Neuron (in vitro differentiated cells): ENCODE measurements around the gene RABGGTA.
A peak's percentile ranks its signal among the peaks of the same experiment; 100 is the strongest.

Experiments
- H2AFZ ChIP-seq: one replicate; pipeline ENCODE4 v1.6.1; 2013; ENCODE audit warnings: low read depth, mild to moderate bottlenecking, inconsistent platforms, low read length, moderate library complexity
- H3K27me3 ChIP-seq: one replicate; pipeline ENCODE4 v1.6.1; 2013; ENCODE audit warnings: low read length; ENCODE audit not compliant: insufficient read depth
- H3K36me3 ChIP-seq: one replicate; pipeline ENCODE4 v1.6.1; 2013; ENCODE audit warnings: low read length; ENCODE audit not compliant: insufficient read depth
- H3K4me1 ChIP-seq: one replicate; pipeline ENCODE4 v1.6.1; 2013; ENCODE audit warnings: low read length; ENCODE audit not compliant: insufficient read depth
- H3K4me3 ChIP-seq: 2 replicates; pipeline ENCODE4 v1.5.1; 2013; ENCODE audit warnings: mild to moderate bottlenecking, low read length, moderate library complexity
- H3K9me3 ChIP-seq: one replicate; pipeline ENCODE4 v1.6.1; 2013; ENCODE audit warnings: low read length

RABGGTA gene

GRCh38 chr14:24280797-24281460 lies 9.5 kb upstream of the RABGGTA start:
- no peaks in the 10 kb centered on the region for H3K9me3 ChIP-seq
- no peak overlapping the region for H2AFZ ChIP-seq
- H3K4me1 ChIP-seq = no peaks in the 10 kb centered on the region
- H3K27me3 ChIP-seq = no peaks in the 10 kb centered on the region
- H3K4me3 ChIP-seq = no peak overlapping the region
- H3K36me3 ChIP-seq = no peaks in the 10 kb centered on the region

GRCh38 chr14:24279301-24280186 lies 8.1 kb upstream of the RABGGTA start:
- no peaks in the 10 kb centered on the region for H3K9me3 ChIP-seq
- H2AFZ ChIP-seq = no peak overlapping the region
- H3K4me3 ChIP-seq = no peak overlapping the region
- no peaks in the 10 kb centered on the region for H3K4me1 ChIP-seq
- no peaks in the 10 kb centered on the region for H3K36me3 ChIP-seq
- H3K27me3 ChIP-seq = no peaks in the 10 kb centered on the region

- Histone ChIP-seq H3K27me3 (no peaks in the 10 kb centered on the region), H3K9me3 (no peaks in the 10 kb centered on the region), H3K4me1 (no peaks in the 10 kb centered on the region), H3K36me3 (no peaks in the 10 kb centered on the region), H2AFZ (no peak overlapping the region), H3K4me3 (no peak overlapping the region)
Observed at GRCh38 chr14:24278424-24278823, 7.0 kb upstream of the RABGGTA start.

- no peaks in the 10 kb centered on the region for H3K36me3 ChIP-seq
- H3K4me1 ChIP-seq = no peaks in the 10 kb centered on the region
- H2AFZ ChIP-seq = no peak overlapping the region
- no peak overlapping the region for H3K4me3 ChIP-seq
- H3K9me3 ChIP-seq = no peaks in the 10 kb centered on the region
- no peaks in the 10 kb centered on the region for H3K27me3 ChIP-seq
Observed at GRCh38 chr14:24277606-24278321, 6.4 kb upstream of the RABGGTA start.

- Histone ChIP-seq H3K9me3 (no peaks in the 10 kb centered on the region), H3K27me3 (no peaks in the 10 kb centered on the region), H2AFZ (no peak overlapping the region), H3K4me3 (no peak overlapping the region), H3K4me1 (peaks cover under 1% of the 10 kb centered on the region), H3K36me3 (no peaks in the 10 kb centered on the region)
Observed at GRCh38 chr14:24277071-24277470, 5.7 kb upstream of the RABGGTA start.

- no peaks in the 10 kb centered on the region for H3K27me3 ChIP-seq
- peaks cover 9% of the 10 kb centered on the region for H3K4me1 ChIP-seq
- H3K36me3 ChIP-seq = no peaks in the 10 kb centered on the region
- no peaks in the 10 kb centered on the region for H3K9me3 ChIP-seq
- no peak overlapping the region for H3K4me3 ChIP-seq
- no peak overlapping the region for H2AFZ ChIP-seq
Observed at GRCh38 chr14:24274101-24274543, 2.7 kb upstream of the RABGGTA start.

- no peak overlapping the region for H3K4me3 ChIP-seq
- no peaks in the 10 kb centered on the region for H3K27me3 ChIP-seq
- no peak overlapping the region for H2AFZ ChIP-seq
- no peaks in the 10 kb centered on the region for H3K9me3 ChIP-seq
- peaks cover 9% of the 10 kb centered on the region for H3K4me1 ChIP-seq
- no peaks in the 10 kb centered on the region for H3K36me3 ChIP-seq
Observed at GRCh38 chr14:24273422-24273998, 2.1 kb upstream of the RABGGTA start.

- peaks cover 9% of the 10 kb centered on the region for H3K4me1 ChIP-seq
- H2AFZ ChIP-seq = no peak overlapping the region
- no peaks in the 10 kb centered on the region for H3K27me3 ChIP-seq
- H3K4me3 ChIP-seq = no peak overlapping the region
- H3K36me3 ChIP-seq = no peaks in the 10 kb centered on the region
- H3K9me3 ChIP-seq = no peaks in the 10 kb centered on the region
Observed at GRCh38 chr14:24272467-24272866, 1.1 kb upstream of the RABGGTA start.

- peak overlapping the region; percentile 80 for H2AFZ ChIP-seq
- peak overlapping the region; percentile 88 for H3K4me3 ChIP-seq
- peaks cover 9% of the 10 kb centered on the region for H3K4me1 ChIP-seq
- peaks cover 5% of the 10 kb centered on the region for H3K36me3 ChIP-seq
- H3K27me3 ChIP-seq = no peaks in the 10 kb centered on the region
- no peaks in the 10 kb centered on the region for H3K9me3 ChIP-seq
Observed at GRCh38 chr14:24271834-24272263, 452 bp upstream of the RABGGTA start.

GRCh38 chr14:24270537-24271133 lies 762 bp downstream of the RABGGTA start:
- H2AFZ ChIP-seq = peak overlapping the region; percentile 80
- no peaks in the 10 kb centered on the region for H3K27me3 ChIP-seq
- peaks cover 9% of the 10 kb centered on the region for H3K4me1 ChIP-seq
- H3K4me3 ChIP-seq = peak overlapping the region; percentile 88
- H3K36me3 ChIP-seq = peaks cover 11% of the 10 kb centered on the region
- H3K9me3 ChIP-seq = no peaks in the 10 kb centered on the region

- Histone ChIP-seq H3K4me3 (no peak overlapping the region), H3K4me1 (peaks cover 9% of the 10 kb centered on the region)
Observed at GRCh38 chr14:24269910-24270536, 1.4 kb downstream of the RABGGTA start.

GRCh38 chr14:24269368-24269767 lies 2.0 kb downstream of the RABGGTA start:
- no peak overlapping the region for H2AFZ ChIP-seq
- peaks cover 9% of the 10 kb centered on the region for H3K4me1 ChIP-seq
- no peaks in the 10 kb centered on the region for H3K27me3 ChIP-seq
- H3K36me3 ChIP-seq = peaks cover 11% of the 10 kb centered on the region
- no peaks in the 10 kb centered on the region for H3K9me3 ChIP-seq
- H3K4me3 ChIP-seq = no peak overlapping the region

More at GRCh38 chr14:24269910-24270536, 1.4 kb downstream of the RABGGTA start:
- no peaks in the 10 kb centered on the region for H3K27me3 ChIP-seq
- no peaks in the 10 kb centered on the region for H3K9me3 ChIP-seq
- peaks cover 11% of the 10 kb centered on the region for H3K36me3 ChIP-seq
- no peak overlapping the region for H2AFZ ChIP-seq
